Tibial nerve (tissue), 3 donors: ENCODE measurements around the gene CCDC15.

Source experiments
- CTCF ChIP-seq, 5 experiments: fragments of 200-600 bp in 3 of 5; fragments of 450-650 bp in 2 of 5; sonication (generic) in 3 of 5; IDR thresholded peaks; one replicate each; pipeline ENCODE4 v1.5.1; 2016 to 2019; ENCODE audit warnings: antibody characterized with exemption in 5 of 5, mild to moderate bottlenecking in 3 of 5, moderate library complexity in 2 of 5
- POLR2A ChIP-seq, 2 donors: fragments of 450-650 bp; IDR thresholded peaks; one replicate each; pipeline ENCODE4 v1.6.1; 2017; ENCODE audit warnings: antibody characterized with exemption in 2 of 2, mild to moderate bottlenecking in 2 of 2, moderate library complexity in 2 of 2

- TF ChIP-seq CTCF (IDR thresholded peaks at IDR 0.05) (no peak), POLR2A (IDR thresholded peaks at IDR 0.05) (no peak)
These were observed 31.2 kb upstream of the CCDC15 start for GRCh38 chr11:124922831-124923230.
